ENCODE results near the gene CD22.
"Not testable (repeated sequence)": the region's sequence is repeated elsewhere in the genome, so short reads cannot be mapped to it uniquely, and the experiment has no call there.

CD22 gene

DNA sequence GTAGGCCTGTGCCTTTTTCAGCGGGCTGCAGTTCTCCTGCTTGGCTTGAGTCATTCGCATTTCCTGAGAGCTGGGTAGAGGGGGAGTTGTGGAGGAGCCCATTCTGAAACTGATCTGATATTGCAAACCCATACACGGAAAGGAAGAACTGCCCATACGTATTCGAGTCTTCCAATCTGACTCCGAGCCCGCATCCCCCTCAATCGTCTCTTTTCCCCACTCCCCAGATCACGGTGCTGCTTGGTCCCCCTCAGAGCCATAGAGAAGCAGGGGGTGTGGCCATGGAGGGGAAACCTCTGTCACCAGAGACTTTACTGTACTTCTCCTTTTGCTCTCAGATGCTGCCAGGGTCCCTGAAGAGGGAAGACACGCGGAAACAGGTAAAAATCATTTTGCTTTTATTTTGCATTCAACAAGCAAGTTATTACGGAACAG is at the start of gene CD22:
TSS of gene CD22 (plus strand) at position 337 of the 435 bp plus-strand sequence. CDS start 2,854 bp downstream, outside the sequence.
- DNase-seq (ENCODE audit: low read depth in 2 of 2) = no peak

DNA sequence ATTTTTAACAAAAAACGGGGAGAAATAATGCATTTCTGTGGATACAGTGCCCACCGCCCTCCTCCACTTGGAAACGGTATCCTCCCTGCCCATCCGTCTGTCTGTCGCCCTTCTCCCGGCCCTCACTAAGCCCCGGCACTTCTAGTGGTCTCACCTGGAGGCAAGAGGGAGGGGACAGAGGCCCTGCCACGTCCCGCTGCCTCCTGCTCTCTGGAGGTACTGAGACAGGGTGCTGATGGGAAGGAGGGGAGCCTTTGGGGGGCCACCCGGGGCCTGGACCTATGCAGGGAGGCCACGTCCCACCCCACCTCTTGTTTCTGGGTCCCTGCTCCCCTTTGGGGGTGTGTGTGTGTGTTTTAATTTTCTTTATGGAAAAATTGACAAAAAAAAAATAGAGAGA is 49.6 kb upstream of the CD22 start:
- no peak for DNase-seq (ENCODE audit: low read depth in 2 of 2)

DNA sequence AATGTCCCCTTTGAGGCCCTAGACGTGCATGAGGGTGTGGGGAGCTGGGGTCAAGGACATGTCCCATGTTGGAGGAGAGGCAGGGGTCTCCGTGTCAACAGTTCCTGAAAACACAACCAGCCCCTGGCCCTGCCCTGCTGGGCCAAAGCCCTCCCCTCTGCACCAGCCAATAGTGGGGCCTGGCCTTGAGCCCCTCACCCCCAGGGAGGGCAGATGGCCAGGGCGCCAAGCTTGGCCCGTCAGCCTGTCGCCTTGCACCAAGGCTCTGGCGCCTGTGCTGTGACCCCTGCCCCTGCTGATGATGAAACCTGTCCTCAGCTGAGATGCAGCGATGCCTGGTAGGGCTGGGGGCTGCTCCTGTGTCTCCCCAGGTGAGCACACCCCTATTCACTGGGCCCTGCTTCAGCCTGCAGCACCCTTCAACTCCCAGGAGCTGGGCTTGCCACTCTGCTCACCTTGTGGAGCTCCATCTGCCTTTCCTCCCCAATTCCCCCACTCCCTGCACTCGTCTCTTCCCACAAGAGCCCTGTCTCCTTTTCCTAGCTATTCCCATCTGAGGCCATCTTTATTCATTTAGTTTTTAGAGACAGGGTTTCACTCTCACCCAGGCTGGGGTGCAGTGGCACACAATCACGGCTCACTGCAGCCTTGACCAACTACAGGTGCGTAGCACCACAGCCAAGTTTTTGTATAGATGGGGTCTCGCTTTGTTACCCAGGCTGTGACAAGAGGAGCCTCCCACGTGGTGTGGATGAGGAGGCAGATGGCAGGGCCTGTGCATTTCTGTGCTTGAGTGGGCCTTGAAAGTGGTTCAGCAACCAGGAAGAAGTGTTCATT is 48.8 kb upstream of the CD22 start:
- DNase-seq (ENCODE audit: low read depth in 2 of 2) = no peak

DNA sequence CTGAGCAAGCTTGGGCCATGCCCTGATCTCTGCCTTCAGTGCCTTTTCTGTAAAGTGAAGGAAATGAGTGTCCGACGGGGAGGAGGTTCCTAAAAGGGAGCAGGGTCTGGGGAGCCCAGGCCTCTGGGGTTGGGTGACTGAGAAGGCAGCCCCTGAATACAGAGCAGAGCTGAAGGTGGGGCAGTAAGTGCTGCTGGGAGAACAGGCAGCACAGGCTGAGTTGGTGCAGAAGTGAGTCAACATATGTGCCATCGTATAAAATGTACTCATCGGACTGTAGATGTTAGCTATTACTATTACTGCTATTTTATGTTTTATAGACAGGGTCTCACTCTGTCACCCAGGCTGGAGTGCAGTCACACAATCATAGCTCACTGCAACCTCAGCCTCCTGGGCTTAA is 47.7 kb upstream of the CD22 start:
- DNase-seq (ENCODE audit: low read depth in 2 of 2) = no peak

DNA sequence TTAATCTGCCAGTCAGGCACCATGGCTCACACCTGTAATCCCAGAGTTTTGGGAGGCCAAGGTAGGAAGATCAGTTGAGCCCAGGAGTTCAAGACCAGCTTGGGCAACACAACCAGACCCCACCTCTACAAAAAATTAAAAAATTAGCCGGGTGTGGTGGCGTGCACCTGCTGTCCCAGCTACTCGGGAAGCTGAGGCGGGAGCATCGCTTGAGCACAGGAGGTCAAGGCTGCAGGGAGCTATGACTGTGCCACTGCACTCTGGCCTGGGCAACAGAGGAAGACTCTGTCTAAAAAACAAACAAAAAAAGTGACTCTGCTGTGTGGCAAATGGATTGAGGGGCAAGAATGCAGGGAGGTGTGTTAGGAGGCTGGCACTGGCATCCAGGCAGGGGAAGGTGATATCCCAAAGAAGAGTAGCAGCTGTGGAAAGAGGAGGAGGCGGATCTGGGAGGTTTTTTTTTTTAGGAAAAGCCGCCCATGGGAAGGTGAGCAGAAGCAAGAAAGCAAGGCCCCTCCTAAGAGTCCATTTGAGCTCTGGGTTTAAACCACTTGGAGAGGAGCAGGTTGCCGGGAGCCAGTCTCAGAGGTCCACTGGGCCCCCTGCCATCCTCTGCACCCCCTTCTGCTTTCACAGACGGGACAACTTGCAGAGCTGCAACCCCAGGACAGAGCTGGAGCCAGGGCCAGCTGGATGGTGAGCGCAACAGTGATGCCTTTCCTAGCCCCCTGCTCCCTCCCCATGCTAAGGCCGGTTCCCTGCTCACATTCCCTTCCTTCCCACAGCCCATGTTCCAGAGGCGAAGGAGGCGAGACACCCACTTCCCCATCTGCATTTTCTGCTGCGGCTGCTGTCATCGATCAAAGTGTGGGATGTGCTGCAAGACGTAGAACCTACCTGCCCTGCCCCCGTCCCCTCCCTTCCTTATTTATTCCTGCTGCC is 44.6 kb upstream of the CD22 start:
- DNase-seq (ENCODE audit: low read depth in 2 of 2) = no peak

- no peak for DNase-seq (ENCODE audit: low read depth in 2 of 2)
These were observed 43.9 kb upstream of the CD22 start for GRCh38 chr19:35285095-35285449.

DNA sequence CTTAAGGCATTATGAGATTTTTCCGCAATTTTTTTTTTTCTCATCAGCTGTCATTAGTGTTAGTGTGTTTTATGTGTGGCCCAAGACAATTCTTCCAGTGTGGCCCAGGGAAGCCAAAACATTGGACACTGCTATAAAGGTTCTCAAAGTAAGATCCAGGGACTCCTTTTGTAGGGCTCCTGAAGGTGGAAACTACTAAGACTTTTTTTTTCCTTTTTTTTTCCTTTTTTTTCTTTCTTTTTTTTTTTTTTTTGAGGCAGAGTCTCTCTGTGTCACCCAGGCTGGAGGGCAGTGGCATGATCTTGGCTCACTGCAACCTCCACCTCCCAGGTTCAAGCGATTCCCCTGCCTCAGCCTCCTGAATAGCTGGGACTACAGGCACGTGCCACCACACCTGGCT is 43.5 kb upstream of the CD22 start:
- DNase-seq (ENCODE audit: low read depth in 2 of 2) = not testable (repeated sequence)

DNA sequence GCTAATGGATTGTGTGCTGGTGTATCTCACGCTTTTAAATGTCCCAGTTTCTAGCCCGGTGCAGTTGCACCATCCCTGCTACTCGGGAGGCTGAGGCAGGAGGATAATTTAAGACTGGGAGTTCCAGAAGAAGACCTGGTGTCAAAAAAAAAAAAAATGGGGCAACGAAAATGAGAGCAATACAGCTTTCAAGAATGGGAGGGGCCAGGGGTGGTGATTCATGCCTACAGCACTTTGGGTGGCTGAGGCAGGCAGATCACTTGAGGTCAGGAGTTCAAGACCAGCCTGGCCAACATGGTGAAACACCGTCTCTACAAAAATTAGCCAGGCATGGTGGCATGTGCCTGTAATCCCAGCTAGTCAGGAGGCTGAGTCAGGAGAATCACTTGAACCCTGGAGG is 42.9 kb upstream of the CD22 start:
- not testable (repeated sequence) for DNase-seq (ENCODE audit: low read depth in 2 of 2)

- no peak for DNase-seq (ENCODE audit: low read depth in 2 of 2)
These were observed 41.3 kb upstream of the CD22 start for GRCh38 chr19:35287713-35288112.

DNA sequence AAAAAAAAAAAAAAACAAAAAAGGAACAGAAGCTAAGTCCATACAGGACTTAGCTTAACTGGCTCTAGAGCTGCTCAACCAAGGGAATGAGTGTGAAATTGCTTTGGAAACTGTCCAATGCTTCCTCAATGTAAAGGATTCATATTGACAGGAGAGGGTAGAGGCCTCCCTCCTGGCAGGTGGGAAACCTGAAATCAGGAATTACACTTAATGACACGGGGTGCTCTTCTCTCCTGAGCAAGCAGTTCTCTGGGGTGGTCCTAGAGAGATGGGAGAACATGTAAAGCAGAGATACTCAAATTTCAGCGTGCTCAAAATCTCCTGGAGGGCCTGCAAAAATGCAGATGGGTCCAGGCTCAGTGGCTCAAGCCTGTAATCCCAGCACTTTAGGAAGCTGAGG is 40.7 kb upstream of the CD22 start:
- DNase-seq (ENCODE audit: low read depth in 2 of 2) = no peak

DNA sequence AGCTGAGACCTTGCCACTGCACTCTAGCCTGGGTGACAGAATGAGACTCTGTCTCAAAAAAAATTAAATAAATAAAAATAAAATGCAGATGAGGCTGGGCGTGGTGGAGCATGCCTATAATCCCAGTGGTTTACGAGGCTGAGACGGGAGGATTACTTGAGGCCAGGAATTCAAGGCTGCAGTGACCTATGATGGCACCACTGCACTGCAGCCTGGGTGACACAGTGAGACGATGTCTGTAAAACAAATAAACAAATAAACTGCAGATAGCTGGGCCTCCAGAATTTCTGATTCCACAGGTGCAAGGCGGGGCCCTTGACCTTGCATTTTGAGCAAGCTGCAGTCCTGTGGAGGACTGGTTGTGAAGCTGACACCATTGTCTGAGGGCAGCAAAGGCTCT is 40.1 kb upstream of the CD22 start:
- DNase-seq (ENCODE audit: low read depth in 2 of 2) = no peak

- no peak for DNase-seq (ENCODE audit: low read depth in 2 of 2)
These were observed 38.4 kb upstream of the CD22 start for GRCh38 chr19:35290381-35291127.

GRCh38 chr19:35291259-35291658 is 37.7 kb upstream of the CD22 start:
- DNase-seq (ENCODE audit: low read depth in 2 of 2) = no peak

GRCh38 chr19:35291916-35292315 is 37.1 kb upstream of the CD22 start, which contains the start of gene MAG:
Gene MAG (plus strand): TSS chr19:35292161. CDS start chr19:35295409, 3,248 bp downstream.
- no peak for DNase-seq (ENCODE audit: low read depth in 2 of 2)

- DNase-seq (ENCODE audit: low read depth in 2 of 2) = no peak
These were observed 36.3 kb upstream of the CD22 start for GRCh38 chr19:35292421-35293362.

- no peak for DNase-seq (ENCODE audit: low read depth in 2 of 2)
These were observed 35.6 kb upstream of the CD22 start for GRCh38 chr19:35293363-35293739.

DNA sequence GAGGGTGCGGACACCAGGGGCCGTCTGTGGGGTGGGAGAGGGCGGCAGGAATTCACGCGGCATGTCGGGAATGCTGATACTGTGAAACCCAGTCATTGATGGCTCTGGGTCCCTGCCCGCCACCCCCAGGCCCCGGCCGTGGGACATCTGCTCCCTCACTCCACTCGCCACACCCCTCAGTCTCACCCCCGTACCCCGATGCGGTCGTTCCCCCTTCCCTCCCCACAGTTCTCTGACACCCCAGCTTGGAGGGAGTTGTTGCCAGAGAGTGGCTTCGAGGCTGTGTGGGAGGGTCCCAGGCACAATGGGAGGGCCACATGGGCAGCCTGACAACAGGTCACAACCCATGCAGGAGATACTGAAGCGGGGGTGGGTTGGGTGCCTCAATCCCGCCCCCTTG is 35.2 kb upstream of the CD22 start:
- no peak for DNase-seq (ENCODE audit: low read depth in 2 of 2)

DNA sequence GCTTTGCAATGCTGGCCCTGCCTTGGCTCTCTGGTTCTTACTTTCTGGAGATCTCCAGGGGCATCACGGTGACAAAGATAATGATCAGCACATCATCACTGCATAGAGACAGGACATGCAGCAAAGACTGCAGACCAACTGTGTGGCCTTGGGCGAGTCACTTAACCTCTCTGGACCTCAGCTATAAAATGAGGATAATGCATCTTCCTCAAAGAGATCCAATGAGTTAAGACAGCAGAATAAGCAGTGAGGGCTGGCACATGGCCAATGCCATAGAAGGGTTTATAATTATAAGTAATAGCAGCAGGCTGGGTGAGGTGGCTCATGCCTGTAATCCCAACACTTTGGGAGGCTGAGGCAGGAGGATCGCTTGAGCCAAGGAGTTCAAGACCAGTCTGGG is 34.7 kb upstream of the CD22 start:
- no peak for DNase-seq (ENCODE audit: low read depth in 2 of 2)

DNA sequence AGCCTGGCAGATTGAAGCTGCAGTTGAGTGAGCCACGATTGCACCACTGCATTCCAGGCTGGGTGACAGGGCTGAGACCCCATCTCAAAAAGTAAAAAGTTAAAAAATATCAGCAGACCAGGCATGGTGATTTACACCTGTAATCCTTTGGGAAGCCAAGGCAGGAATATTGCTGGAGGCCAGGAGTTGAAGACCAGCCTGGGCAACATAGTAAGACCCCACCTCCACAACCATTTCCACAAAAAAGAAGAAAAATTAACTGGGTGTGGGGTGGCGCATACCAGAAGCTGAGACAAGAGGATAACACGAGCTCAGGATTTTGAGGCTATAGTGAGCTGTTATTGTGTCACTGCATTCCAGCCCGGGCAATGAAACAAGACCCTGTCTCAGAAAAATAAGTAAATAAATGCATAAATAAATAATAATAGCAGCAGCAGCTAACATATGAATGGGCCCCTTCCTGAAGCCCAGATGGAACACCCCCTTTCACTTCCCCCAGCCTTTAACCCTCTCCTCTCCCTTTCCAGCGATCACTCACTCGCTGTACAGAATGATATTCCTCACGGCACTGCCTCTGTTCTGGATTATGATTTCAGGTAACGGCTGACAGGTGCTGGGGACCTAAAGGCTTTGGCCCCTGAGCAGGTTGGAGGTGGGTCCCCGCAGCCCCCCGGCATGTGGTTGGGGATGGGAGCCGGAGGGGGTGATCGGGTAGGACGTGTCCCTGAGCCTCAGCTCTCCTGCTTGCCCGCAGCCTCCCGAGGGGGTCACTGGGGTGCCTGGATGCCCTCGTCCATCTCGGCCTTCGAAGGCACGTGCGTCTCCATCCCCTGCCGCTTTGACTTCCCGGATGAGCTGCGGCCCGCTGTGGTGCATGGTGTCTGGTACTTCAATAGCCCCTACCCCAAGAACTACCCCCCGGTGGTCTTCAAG is 33.9 kb upstream of the CD22 start:
- no peak for DNase-seq (ENCODE audit: low read depth in 2 of 2)
